ENCODE results near the gene HEMGN.
A peak's percentile ranks its signal among the peaks of the same experiment; 100 is the strongest.
"Not testable (repeated sequence)": the region's sequence is repeated elsewhere in the genome, so short reads cannot be mapped to it uniquely, and the experiment has no call there.

Gene HEMGN

GRCh38 chr9:97963232-97963631 is 25.3 kb upstream of the HEMGN start:
- no peak for DNase-seq (ENCODE audit: low read depth)

- DNase-seq (ENCODE audit: low read depth): no peak
Observed at GRCh38 chr9:97962575-97962974, 24.6 kb upstream of the HEMGN start.

- no peak for DNase-seq (ENCODE audit: low read depth)
Observed at GRCh38 chr9:97962136-97962535, 24.2 kb upstream of the HEMGN start.

- peak; percentile 22 for DNase-seq (ENCODE audit: low read depth)
Observed at GRCh38 chr9:97961361-97961760, 23.4 kb upstream of the HEMGN start.

GRCh38 chr9:97960678-97961328 is 22.8 kb upstream of the HEMGN start:
- not testable (repeated sequence) for DNase-seq (ENCODE audit: low read depth)

- no peak for DNase-seq (ENCODE audit: low read depth)
Observed at GRCh38 chr9:97959585-97959984, 21.6 kb upstream of the HEMGN start.

GRCh38 chr9:97958812-97959511 is 21.0 kb upstream of the HEMGN start:
- DNase-seq (ENCODE audit: low read depth): peak; percentile 80

- DNase-seq (ENCODE audit: low read depth): no peak
Observed at GRCh38 chr9:97956331-97956730, 18.4 kb upstream of the HEMGN start.

- peak; percentile 58 for DNase-seq (ENCODE audit: low read depth)
Observed at GRCh38 chr9:97954550-97954989, 16.6 kb upstream of the HEMGN start.

- not testable (repeated sequence) for DNase-seq (ENCODE audit: low read depth)
Observed at GRCh38 chr9:97950873-97951272, 12.9 kb upstream of the HEMGN start.

GRCh38 chr9:97947094-97947493 is 9.1 kb upstream of the HEMGN start:
- DNase-seq (ENCODE audit: low read depth): not testable (repeated sequence)

GRCh38 chr9:97945470-97945869 is 7.5 kb upstream of the HEMGN start:
- DNase-seq (ENCODE audit: low read depth): not testable (repeated sequence)

GRCh38 chr9:97944612-97945011 is 6.6 kb upstream of the HEMGN start:
- DNase-seq (ENCODE audit: low read depth): no peak

GRCh38 chr9:97943308-97943855 is 5.4 kb upstream of the HEMGN start:
- no peak for DNase-seq (ENCODE audit: low read depth)

GRCh38 chr9:97941323-97941722 is 3.4 kb upstream of the HEMGN start:
- DNase-seq (ENCODE audit: low read depth): no peak

- no peak for DNase-seq (ENCODE audit: low read depth)
Observed at GRCh38 chr9:97940741-97941140, 2.8 kb upstream of the HEMGN start.

GRCh38 chr9:97940233-97940632 is 2.3 kb upstream of the HEMGN start:
- DNase-seq (ENCODE audit: low read depth): no peak

GRCh38 chr9:97936998-97937397 is 974 bp downstream of the HEMGN start:
- DNase-seq (ENCODE audit: low read depth): no peak

GRCh38 chr9:97935276-97935675 is 2.7 kb downstream of the HEMGN start:
- no peak for DNase-seq (ENCODE audit: low read depth)

GRCh38 chr9:97934321-97935115 is 3.5 kb downstream of the HEMGN start:
- DNase-seq (ENCODE audit: low read depth): no peak

GRCh38 chr9:97933297-97933998 is 4.5 kb downstream of the HEMGN start:
- no peak for DNase-seq (ENCODE audit: low read depth)

- no peak for DNase-seq (ENCODE audit: low read depth)
Observed at GRCh38 chr9:97930972-97931371, 7.0 kb downstream of the HEMGN start.

All from ELR (cell line).